Activated naive CD4-positive, alpha-beta T cell treated with anti-CD3 and anti-CD28 coated beads, Interleukin-2, amount 50 U/mL, for 24 hours (primary cell): Measurements from ENCODE around the gene FAM53C.
"Not testable (repeated sequence)": the region's sequence is repeated elsewhere in the genome, so short reads cannot be mapped to it uniquely, and the experiment has no call there.

Experiments used
- H3K27ac Mint-ChIP-seq: one replicate; pipeline ENCODE4 v1.8.0; 2021; ENCODE audit warnings: mild to moderate bottlenecking, mixed read lengths
- H3K27me3 Mint-ChIP-seq: one replicate; pipeline ENCODE4 v1.8.0; 2021; ENCODE audit warnings: mixed read lengths
- H3K36me3 Mint-ChIP-seq: one replicate; pipeline ENCODE4 v1.8.0; 2021; ENCODE audit warnings: mixed read lengths
- H3K4me1 Mint-ChIP-seq: one replicate; pipeline ENCODE4 v1.8.0; 2021; ENCODE audit warnings: mixed read lengths
- H3K4me3 Mint-ChIP-seq: one replicate; pipeline ENCODE4 v1.8.0; 2021; ENCODE audit warnings: mild to moderate bottlenecking, mixed read lengths
- H3K9me3 Mint-ChIP-seq: one replicate; pipeline ENCODE4 v1.8.0; 2021; ENCODE audit warnings: mixed read lengths

The FAM53C gene

DNA sequence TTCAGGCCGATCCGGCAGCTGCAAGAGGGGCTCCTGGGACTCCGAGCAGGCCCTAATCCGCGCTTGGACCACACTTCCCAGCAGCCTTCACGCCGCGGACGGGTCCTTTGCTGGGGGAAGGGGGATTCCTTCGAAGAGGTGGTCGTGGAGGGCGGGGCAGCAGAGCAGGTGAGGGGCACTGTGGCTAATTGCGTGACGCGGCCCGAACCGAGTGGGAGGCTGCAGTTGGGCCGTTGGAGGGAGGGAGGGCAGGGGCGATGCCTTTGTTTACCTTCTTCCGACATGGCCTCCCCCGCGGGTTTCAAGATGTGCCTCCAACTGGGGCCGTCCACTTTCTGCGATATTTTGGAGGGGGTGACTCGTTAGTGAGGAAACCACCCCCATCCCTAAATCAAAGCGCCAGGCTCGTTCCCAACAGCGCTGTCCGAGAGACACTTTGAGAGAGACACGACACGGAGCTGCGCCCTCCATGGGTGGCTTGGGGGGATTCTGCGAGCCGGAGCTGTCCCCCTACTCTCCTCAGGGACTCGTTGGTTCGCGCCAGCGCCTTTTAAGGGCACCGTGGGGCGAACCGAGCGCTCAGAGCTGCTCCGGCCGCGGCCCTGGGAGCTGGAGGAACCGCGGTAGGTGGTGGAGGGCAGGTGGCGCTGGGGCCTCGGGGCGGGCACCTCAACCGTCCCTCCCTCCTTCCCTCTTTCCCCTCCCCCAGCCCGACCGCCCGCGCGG is at the start of gene FAM53C:
TSS of gene FAM53C (plus strand) at position 582 of the 726 bp plus-strand sequence. CDS start 3,070 bp downstream, outside the sequence.
- Mint-ChIP-seq H3K4me3 (peak within 1 kb of the TSS; percentile 86), H3K27ac (peak within 1 kb of the TSS; percentile 97), H3K4me1 (peaks cover 38% of the 10 kb centered on the region), H3K27me3 (no peaks in the 10 kb centered on the region), H3K9me3 (no peaks in the 10 kb centered on the region), H3K36me3 (peaks cover 6% of the 10 kb centered on the region)

DNA sequence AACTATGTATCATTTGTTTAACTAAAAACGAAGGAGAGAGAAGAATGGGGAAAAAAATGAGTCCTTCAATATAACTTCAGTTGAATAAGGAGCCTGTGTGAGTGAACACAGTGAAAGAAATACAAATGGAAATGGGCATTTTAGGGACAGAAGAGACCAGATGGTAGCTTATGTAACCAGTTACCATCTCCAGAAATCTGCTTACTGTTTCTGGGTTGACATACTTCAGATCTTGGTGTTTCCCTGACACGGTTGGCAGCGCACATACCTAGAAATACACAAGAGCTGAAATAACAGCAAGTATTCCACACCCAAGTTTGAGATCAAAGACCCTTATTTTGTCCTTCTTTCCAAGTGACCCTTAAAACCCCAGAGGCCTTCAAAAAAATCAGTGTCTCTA is 48.8 kb upstream of the FAM53C start:
- H3K27me3 Mint-ChIP-seq, result no peaks in the 10 kb centered on the region
- no peaks in the 10 kb centered on the region for H3K9me3 Mint-ChIP-seq
- H3K4me3 Mint-ChIP-seq, result no peak overlapping the region
- no peaks in the 10 kb centered on the region for H3K4me1 Mint-ChIP-seq
- H3K27ac Mint-ChIP-seq, result no peak overlapping the region
- H3K36me3 Mint-ChIP-seq, result no peaks in the 10 kb centered on the region

DNA sequence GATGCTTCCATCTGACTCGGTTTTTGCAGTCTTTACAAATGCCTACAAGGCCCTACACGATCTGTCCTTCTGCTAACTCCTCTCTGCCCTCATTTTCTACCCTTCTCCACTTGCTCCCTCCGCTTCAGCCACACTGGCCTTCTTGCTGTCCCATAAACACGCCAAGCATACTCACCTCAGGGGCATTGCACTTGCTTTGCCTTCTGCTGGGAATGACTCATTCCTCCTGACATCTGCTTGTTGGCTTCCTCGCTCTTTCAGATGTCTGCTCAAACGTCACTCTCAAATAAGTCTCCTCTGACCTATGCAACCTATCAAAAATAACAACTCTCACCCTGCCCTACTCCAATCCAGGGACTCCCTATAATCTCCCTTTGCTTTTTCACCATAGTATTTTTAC is 34.7 kb upstream of the FAM53C start:
- H3K4me3 Mint-ChIP-seq, result no peak overlapping the region
- H3K27ac Mint-ChIP-seq, result no peak overlapping the region

DNA sequence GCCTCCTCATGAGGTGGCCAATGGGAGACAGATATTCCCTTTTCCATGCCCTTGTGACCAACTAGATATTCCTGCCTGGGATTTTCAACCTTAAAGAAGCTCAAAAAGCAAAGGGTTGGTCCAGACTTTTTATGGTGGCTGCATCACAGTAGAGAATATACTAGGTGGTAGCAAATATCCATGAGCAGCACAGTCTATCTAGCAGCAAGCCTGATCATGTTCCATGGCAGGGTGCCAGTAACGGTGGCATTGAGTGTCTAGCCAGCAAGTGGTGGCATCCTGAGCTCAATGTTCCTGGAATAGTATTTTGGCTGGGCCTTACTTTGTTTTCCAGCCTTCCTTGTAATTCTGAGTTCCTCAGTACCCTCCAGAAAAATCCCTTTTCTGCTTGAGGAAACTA is 32.3 kb upstream of the FAM53C start:
- Mint-ChIP-seq H3K27ac (no peak overlapping the region), H3K4me3 (no peak overlapping the region), H3K9me3 (no peaks in the 10 kb centered on the region), H3K27me3 (no peaks in the 10 kb centered on the region), H3K36me3 (no peaks in the 10 kb centered on the region), H3K4me1 (no peaks in the 10 kb centered on the region)

More for the DNA sequence above, 34.7 kb upstream of the FAM53C start:
- H3K9me3 Mint-ChIP-seq, result no peaks in the 10 kb centered on the region
- no peaks in the 10 kb centered on the region for H3K27me3 Mint-ChIP-seq
- H3K36me3 Mint-ChIP-seq, result peaks cover 2% of the 10 kb centered on the region
- no peaks in the 10 kb centered on the region for H3K4me1 Mint-ChIP-seq

DNA sequence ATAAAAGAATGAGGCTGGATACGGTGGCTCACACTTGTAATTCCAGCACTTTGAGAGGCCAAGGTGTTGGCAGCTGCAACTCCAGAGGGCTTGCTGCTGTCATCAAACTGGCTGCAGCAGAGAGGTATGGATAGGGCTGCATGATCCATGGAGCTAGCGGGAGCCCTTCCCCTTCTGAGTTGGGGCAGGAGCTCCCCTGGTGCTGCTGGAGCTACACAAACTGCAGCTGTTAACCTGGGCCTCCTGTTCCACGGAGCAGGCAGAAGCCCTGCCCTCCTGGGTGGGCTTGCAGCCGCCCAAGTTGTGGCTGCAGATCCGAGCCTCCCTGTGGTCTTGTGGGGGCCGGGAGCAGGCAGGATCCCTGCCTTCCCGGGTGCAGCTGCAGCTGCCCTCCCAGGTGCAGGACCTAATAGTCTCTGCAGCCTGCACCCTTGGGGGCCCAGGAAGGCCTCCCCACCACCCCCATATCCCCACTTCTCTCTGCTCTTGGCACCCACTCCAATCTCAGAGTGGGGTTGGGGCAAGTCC is 22.3 kb upstream of the FAM53C start:
- Mint-ChIP-seq H3K9me3 (no peaks in the 10 kb centered on the region), H3K27ac (no peak overlapping the region), H3K4me1 (no peaks in the 10 kb centered on the region), H3K27me3 (no peaks in the 10 kb centered on the region), H3K36me3 (no peaks in the 10 kb centered on the region), H3K4me3 (no peak overlapping the region)

DNA sequence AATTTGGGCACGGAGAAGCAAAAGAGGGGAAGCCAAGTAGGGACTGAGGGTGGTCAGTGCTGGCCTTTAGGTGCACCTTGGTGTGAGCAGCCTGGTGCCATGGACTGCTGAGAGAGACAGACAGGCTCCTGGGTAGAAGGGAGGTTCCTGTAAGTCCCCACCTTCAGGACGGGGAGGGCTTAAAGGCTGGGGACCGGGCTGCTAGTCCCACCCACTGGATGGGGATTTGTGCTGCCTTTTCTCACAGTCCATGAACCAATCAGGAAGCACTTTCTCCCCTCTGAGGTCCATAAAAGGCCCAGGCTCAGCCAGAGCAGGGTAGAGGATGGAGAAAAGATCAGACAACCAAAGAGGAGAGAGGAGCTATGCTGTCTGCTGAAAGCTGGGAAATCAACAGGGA is 21.7 kb upstream of the FAM53C start:
- Mint-ChIP-seq H3K27me3 (no peaks in the 10 kb centered on the region), H3K4me3 (no peak overlapping the region), H3K27ac (no peak overlapping the region), H3K4me1 (no peaks in the 10 kb centered on the region), H3K9me3 (no peaks in the 10 kb centered on the region), H3K36me3 (no peaks in the 10 kb centered on the region)

DNA sequence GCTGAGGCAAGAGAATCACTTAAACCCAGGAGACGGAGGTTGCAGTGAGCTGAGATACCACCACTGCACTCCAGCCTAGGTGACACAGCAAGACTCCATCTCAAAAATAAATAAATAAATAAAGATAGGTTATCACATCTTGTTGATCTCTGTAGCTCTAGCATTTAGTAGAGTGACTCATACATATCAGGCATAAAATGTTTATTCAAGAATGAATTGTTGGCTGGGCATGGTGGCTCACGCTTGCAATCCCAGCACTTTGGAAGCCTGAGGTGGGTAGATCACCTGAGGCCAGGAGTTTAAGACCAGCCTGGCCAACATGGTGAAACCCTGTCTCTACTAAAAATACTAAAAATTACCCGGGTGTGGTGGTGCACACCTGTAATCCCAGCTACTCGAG is 19.9 kb upstream of the FAM53C start:
- H3K27me3 Mint-ChIP-seq, H3K9me3 Mint-ChIP-seq, H3K36me3 Mint-ChIP-seq, H3K27ac Mint-ChIP-seq, H3K4me3 Mint-ChIP-seq, H3K4me1 Mint-ChIP-seq: not testable (repeated sequence)

DNA sequence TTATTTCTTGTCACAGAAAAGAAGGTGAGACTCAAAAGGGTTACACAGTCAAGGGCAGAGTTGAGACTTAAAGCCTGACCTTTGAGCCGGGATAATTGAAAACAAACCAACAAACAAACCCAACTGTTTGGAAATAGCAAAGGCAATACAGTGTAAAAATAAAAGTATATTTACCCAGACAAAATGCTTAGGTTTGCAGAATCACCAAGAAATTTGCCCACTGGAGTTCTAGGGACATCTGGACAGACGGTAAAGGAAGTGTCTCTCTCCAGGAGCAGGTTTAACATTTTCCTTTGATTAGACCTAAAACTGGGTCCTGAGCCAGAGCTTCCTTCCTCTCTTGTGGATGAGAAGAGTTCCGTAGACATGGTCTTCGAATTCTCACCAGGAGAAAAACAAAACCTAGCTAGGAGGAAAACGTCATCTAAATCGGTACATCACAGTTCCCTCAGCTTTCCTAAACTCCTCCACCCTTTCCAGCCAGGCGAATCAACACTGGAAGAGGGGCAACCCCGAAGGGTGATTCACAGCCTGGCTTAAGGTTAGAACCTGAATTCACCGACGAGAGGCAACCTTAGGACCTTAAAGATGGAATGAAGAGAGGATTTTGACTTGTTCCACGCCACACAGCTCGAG is 7.1 kb upstream of the FAM53C start:
- H3K4me3 Mint-ChIP-seq, result peak overlapping the region; percentile 94
- H3K27ac Mint-ChIP-seq, result peak overlapping the region; percentile 23
- no peaks in the 10 kb centered on the region for H3K36me3 Mint-ChIP-seq
- H3K4me1 Mint-ChIP-seq, result peaks cover 13% of the 10 kb centered on the region
- H3K27me3 Mint-ChIP-seq, result no peaks in the 10 kb centered on the region
- H3K9me3 Mint-ChIP-seq, result no peaks in the 10 kb centered on the region

DNA sequence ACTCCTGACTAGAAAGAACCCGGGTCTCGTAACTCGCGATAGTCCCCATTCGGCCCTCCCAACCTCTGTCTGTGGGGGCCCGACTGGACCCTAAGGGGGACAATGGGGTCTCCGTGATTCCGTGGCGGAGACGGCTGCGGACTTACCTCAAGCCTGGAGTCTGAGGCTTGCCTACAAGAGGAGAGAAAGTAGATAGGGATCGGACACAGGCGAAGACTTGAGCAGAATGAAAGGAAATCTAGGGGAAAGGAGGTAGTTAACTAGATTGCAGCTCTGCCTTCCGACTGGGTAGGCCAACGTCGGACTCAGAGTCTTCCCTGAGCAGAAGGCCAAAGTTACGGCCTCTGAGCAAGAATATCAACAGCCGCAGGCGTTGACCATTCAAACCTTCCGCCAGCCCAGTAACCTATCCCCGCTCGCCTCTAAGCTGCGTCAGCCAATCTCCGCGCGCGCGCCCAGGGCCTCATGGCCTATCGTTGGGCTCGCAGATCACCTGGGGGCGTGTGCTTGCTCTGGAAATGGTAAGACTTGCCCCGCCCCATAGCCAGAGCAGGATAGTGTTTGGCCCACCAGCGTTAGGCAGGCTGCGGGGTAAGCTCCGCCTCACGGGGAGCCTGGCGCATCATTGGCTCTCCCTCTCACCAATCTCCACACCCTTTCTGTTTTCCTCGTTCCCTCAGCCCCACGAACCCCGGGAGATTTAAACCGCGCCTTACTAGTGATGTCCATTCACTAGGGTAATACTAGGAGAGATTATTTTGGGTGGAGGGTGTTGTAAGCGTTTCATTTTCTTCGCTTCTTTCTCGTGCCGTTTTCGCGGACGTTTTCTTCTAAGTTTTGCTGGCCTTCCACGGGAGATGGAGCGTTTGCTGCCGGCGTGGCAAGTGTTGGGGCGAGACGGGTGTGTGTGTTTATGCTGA is 6.4 kb upstream of the FAM53C start, which contains the start of gene CDC25C:
TSS of gene CDC25C (minus strand) at position 356 of the 920 bp plus-strand sequence. CDS start 624 bp downstream, outside the sequence.
- H3K27ac Mint-ChIP-seq, result peak within 1 kb of the TSS; percentile 23
- peak within 1 kb of the TSS; percentile 94 for H3K4me3 Mint-ChIP-seq
- H3K9me3 Mint-ChIP-seq, result no peaks in the 10 kb centered on the region
- no peaks in the 10 kb centered on the region for H3K27me3 Mint-ChIP-seq
- H3K4me1 Mint-ChIP-seq, result peaks cover 13% of the 10 kb centered on the region
- no peaks in the 10 kb centered on the region for H3K36me3 Mint-ChIP-seq

DNA sequence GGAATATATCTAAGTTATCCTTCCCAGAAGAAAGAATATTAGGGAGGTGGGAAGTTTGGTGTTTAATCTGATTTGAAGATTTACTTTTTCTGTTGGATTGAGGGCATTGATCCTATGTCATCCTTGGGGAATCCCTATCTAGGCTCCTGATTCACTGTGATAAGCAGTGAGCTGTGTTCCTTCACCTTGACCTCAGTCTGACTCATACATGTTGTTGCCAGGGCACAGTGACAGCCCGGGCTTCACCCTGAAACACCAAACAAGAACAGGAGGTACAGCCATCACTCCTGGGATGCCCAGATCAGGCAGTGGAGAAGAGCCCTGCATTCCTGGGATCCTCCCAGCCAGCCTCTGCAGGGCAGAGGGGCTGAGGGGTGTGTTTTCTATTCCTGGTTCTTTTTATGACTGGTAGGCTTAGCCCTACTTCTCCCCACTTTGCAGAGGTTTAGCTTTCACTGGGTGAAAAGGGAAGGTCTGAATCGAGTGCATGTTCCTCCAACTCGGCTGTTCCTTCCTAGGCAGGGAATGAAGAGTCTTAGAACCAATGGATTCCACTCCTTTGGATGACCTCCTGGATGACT is 3.1 kb upstream of the FAM53C start:
- Mint-ChIP-seq H3K4me3 (no peak overlapping the region), H3K27ac (no peak overlapping the region), H3K36me3 (no peaks in the 10 kb centered on the region), H3K4me1 (peaks cover 31% of the 10 kb centered on the region), H3K27me3 (no peaks in the 10 kb centered on the region), H3K9me3 (no peaks in the 10 kb centered on the region)

DNA sequence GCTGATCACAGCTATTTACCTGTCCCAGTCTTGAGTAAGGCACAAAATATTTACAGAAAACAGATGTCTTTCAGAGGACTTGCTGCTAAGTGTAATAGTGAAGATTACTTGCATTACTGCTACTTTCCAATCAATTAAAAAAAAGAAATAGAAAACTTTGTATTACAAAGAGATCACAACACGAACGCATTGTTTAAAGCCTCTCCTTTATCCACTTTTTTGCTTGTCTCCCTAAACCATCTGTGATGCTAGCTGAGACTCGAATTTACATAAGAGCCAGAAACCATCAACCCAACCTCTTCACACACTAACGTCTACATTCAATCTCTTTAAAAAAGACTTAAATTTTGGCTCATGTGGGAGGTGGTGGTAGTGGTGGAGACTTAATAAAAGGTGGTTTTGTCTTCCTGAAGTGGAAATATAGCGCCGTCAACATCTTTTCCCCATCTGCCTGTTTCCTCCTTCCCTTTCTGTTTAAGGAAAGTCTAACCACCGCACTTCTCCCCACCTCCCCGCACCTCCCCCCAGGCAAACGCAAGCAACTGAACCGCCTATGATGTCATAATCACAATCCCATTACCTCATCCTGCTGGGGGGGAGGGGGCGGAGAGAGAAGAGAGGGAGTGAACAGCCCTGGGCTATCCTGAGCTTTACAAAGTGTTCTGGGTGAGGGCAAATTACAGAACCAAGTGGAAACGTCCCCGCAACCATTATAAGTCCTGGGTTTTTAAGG is 948 bp upstream of the FAM53C start:
- Mint-ChIP-seq H3K4me3 (peak overlapping the region; percentile 86), H3K27me3 (no peaks in the 10 kb centered on the region), H3K27ac (peak overlapping the region; percentile 96), H3K36me3 (peaks cover 6% of the 10 kb centered on the region), H3K9me3 (no peaks in the 10 kb centered on the region), H3K4me1 (peaks cover 40% of the 10 kb centered on the region)

DNA sequence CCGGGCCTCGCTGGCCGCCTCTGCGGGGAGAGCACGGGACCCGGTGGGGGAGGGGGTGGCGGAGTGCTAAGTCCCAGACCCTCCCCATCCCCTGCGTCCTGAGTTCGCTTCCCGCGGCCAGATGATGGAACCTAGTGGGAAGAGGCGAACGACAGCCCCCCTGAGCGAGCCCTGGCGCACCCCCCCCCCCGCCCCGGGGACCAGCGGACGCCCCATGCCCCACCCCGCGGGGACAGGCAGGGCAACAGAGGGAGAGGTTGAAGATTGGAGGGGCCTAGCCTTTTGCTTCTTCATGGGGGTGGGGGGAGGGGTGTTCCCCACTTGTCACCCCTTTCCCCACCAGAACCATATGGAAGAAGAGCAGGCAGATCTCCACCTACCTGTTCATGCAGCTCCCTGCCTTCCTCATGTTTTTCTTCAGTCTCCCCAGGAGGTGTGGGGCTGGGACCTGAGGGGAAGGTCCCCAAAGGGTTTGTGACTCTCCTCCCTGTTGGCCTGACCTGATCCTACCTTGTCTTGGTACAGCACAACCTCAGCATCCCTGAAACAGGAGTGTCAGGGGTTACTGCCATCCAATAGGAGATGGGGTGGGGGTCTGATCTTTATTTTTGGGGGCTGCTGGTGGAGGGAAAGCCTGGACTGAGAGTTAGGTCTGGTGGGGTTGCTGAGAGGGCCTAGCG is 485 bp downstream of the FAM53C start:
- H3K27me3 Mint-ChIP-seq, result no peaks in the 10 kb centered on the region
- peaks cover 6% of the 10 kb centered on the region for H3K36me3 Mint-ChIP-seq
- H3K4me3 Mint-ChIP-seq, result peak overlapping the region; percentile 86
- H3K27ac Mint-ChIP-seq, result peak overlapping the region; percentile 97
- H3K9me3 Mint-ChIP-seq, result no peaks in the 10 kb centered on the region
- H3K4me1 Mint-ChIP-seq, result peaks cover 38% of the 10 kb centered on the region

DNA sequence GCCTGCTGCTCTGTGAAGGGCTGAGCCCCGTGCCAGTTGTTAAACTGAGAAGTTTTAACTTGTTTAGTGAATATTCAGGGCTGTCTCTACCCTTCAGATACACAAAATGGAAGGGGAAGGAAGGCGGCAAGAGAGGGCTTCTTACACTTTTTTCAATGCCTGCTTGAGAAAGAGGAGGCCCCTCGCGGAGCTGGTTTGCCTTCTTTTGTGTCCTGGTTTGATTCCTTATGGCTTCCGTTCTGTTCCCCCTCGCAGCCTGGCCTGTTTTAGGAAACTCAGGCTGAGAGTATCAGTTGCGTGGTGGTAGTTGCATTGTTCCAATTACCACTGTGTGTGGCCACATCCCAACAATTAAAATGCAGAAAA is 1.0 kb downstream of the FAM53C start:
- Mint-ChIP-seq H3K4me1 (peaks cover 38% of the 10 kb centered on the region), H3K36me3 (peaks cover 6% of the 10 kb centered on the region), H3K27me3 (no peaks in the 10 kb centered on the region), H3K4me3 (peak overlapping the region; percentile 86), H3K27ac (peak overlapping the region; percentile 97), H3K9me3 (no peaks in the 10 kb centered on the region)

DNA sequence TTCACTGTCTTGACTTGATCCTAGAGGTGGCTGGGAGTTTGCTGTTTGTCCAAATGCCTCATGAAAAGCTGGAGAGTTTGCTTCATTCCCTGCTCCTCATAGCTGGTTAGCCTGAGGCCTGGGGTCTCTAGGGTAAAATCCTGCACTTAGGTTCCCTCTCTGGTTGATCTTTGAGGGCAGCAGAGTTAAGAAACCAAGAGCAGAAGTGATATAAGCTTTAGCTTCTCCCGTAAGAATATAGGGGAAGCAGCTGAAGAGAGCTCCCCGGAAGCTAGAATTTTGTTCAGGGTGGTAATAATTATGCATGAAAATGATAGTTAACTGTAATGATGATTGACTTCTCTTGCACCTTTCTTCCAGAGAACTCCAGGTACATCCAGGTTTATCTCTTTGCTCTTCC is 1.4 kb downstream of the FAM53C start:
- Mint-ChIP-seq H3K9me3 (no peaks in the 10 kb centered on the region), H3K4me1 (peaks cover 38% of the 10 kb centered on the region), H3K36me3 (peaks cover 6% of the 10 kb centered on the region), H3K27me3 (no peaks in the 10 kb centered on the region), H3K27ac (peak overlapping the region; percentile 97), H3K4me3 (peak overlapping the region; percentile 86)
